ENCODE results near the gene TGFBR2.

- TF ChIP-seq RAD21 (IDR thresholded peaks at IDR 0.05) (no peak), CTCF (IDR thresholded peaks at IDR 0.05; ENCODE audit: low read depth, low read length, missing input control) (no peak), SP1 (IDR thresholded peaks at IDR 0.05) (no peak), YY1 (IDR thresholded peaks at IDR 0.05) (no peak), TAF1 (conservative IDR thresholded peaks at IDR 0.05) (no peak), MAX (IDR thresholded peaks at IDR 0.05) (no peak), ZBTB33 (IDR thresholded peaks at IDR 0.05) (no peak), GABPA (IDR thresholded peaks at IDR 0.05 in 1 of 2, conservative IDR thresholded peaks at IDR 0.05 in 1 of 2) (no peak), REST (IDR thresholded peaks at IDR 0.05) (no peak), JUND (IDR thresholded peaks at IDR 0.05) (no peak), FOXA1 (IDR thresholded peaks at IDR 0.05) (no peak), RXRA (IDR thresholded peaks at IDR 0.05) (no peak)
These were observed 85.0 kb downstream of the TGFBR2 start for GRCh38 chr3:30691249-30691880.
